GM19395 (cell line): Measurements from ENCODE around the gene CTNNA2.

ENCODE experiments used
- ATAC-seq: cut with Tn5 transposase; IDR thresholded peaks from one replicate; pipeline ENCODE4 v1.9.1; 2021; ENCODE audit warnings: mild to moderate bottlenecking, moderate library complexity; ENCODE audit not compliant: unreplicated experiment

The CTNNA2 gene

GRCh38 chr2:79972661-79973060, 459.8 kb downstream of the CTNNA2 start:
- ATAC-seq: no peak

- ATAC-seq: no peak
These were observed 463.1 kb downstream of the CTNNA2 start for GRCh38 chr2:79975791-79976565.

- ATAC-seq: no peak
These were observed 464.9 kb downstream of the CTNNA2 start for GRCh38 chr2:79977792-79978191.

GRCh38 chr2:79980116-79980515, 467.3 kb downstream of the CTNNA2 start:
- no peak for ATAC-seq

GRCh38 chr2:79980816-79981215, 468.0 kb downstream of the CTNNA2 start:
- ATAC-seq: no peak

- ATAC-seq: no peak
These were observed 468.5 kb downstream of the CTNNA2 start for GRCh38 chr2:79981316-79981715.

- no peak for ATAC-seq
These were observed 469.6 kb downstream of the CTNNA2 start for GRCh38 chr2:79982445-79982844.

- ATAC-seq: no peak
These were observed 471.6 kb downstream of the CTNNA2 start for GRCh38 chr2:79984476-79984875.

GRCh38 chr2:79985145-79985544, 472.3 kb downstream of the CTNNA2 start:
- no peak for ATAC-seq

GRCh38 chr2:79985571-79985970, 472.7 kb downstream of the CTNNA2 start:
- ATAC-seq: no peak

GRCh38 chr2:79993144-79993543, 480.3 kb downstream of the CTNNA2 start:
- no peak for ATAC-seq

- ATAC-seq: no peak
These were observed 481.3 kb downstream of the CTNNA2 start for GRCh38 chr2:79994161-79994560.

GRCh38 chr2:79994965-79995364, 482.1 kb downstream of the CTNNA2 start:
- ATAC-seq: no peak

- ATAC-seq: no peak
These were observed 483.9 kb downstream of the CTNNA2 start for GRCh38 chr2:79996709-79997108.

- no peak for ATAC-seq
These were observed 488.9 kb downstream of the CTNNA2 start for GRCh38 chr2:80001701-80002101.

- ATAC-seq: no peak
These were observed 489.3 kb downstream of the CTNNA2 start for GRCh38 chr2:80002112-80002511.

GRCh38 chr2:80002568-80003157, 489.8 kb downstream of the CTNNA2 start:
- no peak for ATAC-seq

GRCh38 chr2:80007777-80008503, 495.1 kb downstream of the CTNNA2 start:
- ATAC-seq: no peak

GRCh38 chr2:80008596-80008995, 495.7 kb downstream of the CTNNA2 start:
- no peak for ATAC-seq

GRCh38 chr2:80009211-80009610, 496.4 kb downstream of the CTNNA2 start:
- no peak for ATAC-seq

- ATAC-seq: no peak
These were observed 499.2 kb downstream of the CTNNA2 start for GRCh38 chr2:80012061-80012460.

- ATAC-seq: no peak
These were observed 501.8 kb downstream of the CTNNA2 start for GRCh38 chr2:80014637-80015036.
